ENCODE measurements around the gene SMO.
"Not testable (repeated sequence)": the region's sequence is repeated elsewhere in the genome, so short reads cannot be mapped to it uniquely, and the experiment has no call there.

SMO gene

DNA sequence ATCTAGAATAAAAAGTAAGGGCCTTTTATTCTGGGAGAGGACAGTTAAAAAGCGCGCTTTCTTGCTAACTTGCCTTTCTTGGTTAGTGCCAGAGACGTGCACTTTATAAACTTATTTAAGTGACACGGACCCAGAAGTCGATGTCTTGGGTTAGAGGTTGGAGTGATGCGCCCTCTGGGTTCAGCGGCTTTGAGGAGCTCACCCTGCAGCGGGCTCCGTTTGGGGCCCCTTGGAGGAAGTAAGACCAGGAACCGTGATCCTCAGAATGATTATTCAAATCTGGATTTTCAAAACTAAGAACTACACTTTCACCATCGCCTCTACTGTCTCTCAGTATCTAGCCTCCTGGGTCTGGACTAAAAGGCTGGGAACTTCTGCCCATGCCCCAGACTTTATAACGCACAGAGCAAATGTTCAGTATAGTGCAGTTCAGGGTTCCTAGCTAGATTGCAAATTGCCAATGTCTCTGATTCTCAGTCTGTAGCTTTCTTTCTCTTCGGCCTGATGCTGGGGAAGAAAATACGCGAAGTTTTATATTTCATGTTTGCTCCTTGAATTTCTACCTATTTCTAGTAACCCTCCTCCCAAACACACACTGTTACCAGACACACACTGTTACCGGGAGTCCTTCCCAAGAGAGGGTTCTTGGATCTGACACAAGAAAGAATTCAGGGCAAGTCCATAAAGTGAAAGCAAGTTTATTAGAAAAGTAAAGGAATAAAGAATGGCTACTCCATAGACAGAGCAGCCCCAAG is 18.6 kb upstream of the SMO start:
- DNase-seq (ENCODE audit: low read depth in 2 of 2), result no peak

DNA sequence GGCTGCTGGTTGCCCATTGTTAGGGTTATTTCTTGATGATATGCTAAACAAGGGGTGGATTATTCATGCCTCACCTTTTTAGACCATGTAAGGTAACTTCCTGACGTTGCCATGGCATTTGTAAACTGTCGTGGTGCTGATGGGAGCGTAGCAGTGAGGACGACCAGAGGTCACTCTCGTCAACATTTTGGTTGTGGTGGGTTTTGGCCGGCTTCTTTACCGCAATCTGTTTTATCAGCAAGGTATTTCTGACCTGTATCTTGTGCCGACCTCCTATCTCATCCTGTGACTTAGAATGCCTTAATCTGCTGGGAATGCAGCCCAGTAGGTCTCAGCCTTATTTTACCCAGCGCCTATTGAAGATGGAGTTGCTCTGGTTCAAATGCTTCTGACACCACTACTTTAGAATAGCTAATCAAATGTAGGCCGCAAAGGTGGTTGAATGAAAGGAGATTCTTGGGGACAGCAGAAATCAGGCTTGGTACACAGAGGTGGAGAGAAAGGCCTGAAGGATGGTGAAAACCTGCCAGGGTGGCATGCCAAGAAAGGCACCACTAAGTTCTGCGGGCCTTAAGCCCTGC is 17.9 kb upstream of the SMO start:
- DNase-seq (ENCODE audit: low read depth in 2 of 2), result no peak

DNA sequence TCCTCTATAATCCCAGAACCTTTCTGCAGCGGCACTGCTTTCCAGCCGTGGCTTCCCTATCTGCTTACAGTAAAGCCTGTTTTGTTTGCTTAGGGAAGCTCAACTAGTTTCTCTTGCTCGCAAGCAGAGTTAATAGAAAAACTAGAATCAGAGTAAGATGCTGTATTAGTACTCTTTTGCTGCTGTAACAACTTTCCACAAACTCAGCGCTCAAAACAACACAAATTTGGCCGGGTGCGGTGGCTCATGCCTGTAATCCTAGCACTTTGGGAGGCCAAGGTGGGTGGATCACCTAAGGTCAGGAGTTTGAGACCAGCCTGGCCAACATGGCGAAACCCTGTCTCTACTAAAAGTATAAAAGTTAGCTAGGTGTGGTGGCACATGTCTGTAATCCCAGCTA is 14.6 kb upstream of the SMO start:
- not testable (repeated sequence) for DNase-seq (ENCODE audit: low read depth in 2 of 2)

DNA sequence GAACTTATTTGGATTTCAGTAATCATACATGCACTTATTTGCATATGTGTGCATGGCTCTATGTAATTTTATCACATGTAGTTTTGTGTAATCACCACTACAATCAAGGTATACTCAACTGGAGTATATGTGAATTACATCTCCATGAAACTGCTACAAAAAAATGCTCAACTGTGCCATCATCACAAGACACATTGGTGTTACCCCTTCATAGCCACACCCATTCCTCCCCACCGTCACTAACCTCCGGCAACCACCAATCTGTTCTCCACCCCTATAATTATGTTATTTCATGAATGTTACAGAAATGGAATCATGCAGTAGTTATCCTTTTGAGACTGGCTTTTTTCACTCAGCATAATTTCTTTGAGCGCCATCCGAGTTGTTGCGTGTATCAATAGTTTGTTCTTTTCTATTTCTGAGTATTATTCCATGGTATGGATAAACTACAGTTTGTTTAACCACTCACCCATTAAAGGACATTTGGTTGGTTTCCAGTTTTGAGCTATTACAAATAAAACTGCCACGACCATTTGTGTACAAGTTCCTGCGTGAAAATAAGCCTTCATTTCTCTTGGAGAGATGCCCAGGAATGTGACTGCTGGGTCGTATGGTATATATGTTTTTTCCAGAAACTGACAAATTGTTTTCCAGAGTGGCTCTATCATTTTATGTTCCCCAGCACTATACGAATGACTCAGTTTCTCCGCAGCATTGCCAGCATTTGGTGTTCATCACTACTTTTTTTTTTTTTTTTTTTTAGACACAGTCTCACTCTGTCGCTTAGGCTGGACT is 11.3 kb upstream of the SMO start:
- no peak for DNase-seq (ENCODE audit: low read depth in 2 of 2)

DNA sequence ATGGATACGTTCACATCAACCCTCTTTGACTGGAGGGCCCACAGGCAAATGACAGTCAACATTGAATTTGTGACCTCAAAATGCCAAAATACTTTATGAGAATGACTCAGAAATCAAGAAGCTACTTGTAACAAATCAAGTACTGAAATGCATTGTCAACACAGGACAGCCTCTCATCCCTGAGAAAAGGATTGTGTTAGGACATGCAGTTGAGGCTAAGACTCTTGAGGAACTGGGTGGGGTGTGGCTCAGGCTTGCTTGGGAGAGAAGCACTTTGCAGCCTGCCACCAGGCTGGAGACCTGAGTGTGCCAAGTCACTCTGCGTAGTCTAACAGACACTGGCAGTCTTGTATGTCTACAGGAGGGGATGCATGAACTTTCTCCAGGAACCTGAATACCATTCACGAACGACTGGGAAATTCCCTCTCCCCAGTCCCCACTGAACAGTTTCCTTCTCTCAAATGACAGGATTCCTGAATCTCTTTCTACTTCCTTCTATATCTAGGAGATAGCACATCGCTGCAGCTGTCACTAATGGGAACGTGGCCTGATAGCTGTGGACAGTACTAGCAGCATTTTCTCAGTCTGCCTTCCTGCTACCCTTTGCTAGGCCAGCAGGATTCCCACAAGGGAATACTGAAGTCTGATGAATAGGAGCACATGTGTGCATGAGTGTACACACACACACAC is 3.3 kb upstream of the SMO start:
- no peak for DNase-seq (ENCODE audit: low read depth in 2 of 2)

DNA sequence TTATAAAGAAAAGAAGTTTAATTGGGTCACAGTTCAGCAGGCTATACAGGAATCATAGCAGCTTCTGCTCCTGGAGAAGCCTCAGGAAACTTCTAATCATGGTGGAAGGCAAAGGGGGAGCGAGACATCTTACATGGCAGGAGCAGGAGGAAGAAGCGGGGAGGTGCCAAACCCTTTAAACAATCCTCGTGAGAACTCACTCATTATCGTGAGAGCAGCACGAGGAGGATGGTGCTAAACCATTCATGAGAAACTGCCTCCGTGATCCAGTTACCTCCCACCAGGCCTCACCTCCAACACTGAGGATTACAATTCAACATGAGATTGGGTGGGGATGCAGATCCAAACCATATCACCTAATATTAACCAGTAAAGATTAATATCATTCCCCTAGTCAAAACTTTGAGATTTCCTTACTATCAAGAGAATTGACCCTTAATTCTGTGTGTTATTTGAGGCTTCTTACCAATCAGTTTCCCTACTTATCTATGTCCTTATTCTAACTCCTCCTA is 1.6 kb upstream of the SMO start:
- DNase-seq (ENCODE audit: low read depth in 2 of 2), result no peak

DNA sequence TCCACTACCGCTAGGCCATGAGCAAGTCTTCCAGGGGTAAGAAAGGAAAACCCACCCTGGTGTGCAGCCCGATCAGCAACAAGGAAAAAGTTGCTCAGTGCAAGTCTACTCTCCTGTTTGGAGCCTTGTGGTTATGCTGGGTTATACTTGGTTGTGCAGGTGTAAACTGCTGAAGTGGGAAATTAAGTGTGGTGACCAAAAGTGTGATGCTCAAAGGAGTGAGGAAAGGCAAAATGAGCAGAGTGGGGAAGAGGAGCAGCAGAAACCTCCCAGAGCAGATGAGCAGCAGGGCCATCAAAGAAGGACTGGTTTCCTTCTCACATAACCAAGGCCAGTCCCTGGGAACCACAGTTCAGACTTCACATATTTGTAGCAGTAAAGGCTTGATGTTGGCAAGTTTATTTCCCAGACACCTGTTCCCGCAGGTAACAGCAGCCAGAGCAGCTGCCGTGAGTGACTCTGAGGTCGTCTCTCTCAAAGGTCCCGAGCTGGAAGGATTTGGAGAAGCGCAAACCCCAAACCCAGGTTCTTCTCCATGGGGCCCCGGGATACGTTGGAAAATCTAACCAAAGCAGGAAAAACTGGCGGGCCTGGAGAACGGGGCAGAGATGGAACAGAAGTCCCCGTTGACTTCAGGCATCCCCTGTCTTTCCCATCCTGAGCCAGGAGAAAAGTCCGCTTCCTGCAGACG is 607 bp upstream of the SMO start:
- DNase-seq (ENCODE audit: low read depth in 2 of 2), result no peak

DNA sequence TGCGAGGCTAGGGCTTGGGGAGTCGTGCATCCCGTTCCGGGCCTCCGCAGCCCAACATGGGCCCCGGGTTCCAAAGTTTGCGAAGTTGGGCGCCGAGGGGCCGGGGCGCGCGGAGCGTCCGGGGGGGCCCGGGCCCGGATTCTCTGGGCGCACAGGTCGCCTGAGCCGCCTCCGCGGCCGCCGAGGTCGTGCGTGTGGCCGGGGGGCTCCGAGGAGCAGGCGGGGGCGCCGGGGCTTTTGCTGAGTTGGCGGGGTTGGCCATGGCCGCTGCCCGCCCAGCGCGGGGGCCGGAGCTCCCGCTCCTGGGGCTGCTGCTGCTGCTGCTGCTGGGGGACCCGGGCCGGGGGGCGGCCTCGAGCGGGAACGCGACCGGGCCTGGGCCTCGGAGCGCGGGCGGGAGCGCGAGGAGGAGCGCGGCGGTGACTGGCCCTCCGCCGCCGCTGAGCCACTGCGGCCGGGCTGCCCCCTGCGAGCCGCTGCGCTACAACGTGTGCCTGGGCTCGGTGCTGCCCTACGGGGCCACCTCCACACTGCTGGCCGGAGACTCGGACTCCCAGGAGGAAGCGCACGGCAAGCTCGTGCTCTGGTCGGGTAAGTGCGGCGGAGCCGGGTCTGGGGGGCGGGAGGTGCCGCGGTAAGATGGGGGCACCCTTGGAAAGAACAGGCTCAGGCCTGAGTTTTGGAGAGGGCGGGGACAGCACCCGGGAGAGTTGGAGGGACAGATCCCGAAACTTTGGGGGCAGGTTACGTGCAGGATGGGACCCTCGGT is 643 bp downstream of the SMO start:
- DNase-seq (ENCODE audit: low read depth in 2 of 2), result no peak

DNA sequence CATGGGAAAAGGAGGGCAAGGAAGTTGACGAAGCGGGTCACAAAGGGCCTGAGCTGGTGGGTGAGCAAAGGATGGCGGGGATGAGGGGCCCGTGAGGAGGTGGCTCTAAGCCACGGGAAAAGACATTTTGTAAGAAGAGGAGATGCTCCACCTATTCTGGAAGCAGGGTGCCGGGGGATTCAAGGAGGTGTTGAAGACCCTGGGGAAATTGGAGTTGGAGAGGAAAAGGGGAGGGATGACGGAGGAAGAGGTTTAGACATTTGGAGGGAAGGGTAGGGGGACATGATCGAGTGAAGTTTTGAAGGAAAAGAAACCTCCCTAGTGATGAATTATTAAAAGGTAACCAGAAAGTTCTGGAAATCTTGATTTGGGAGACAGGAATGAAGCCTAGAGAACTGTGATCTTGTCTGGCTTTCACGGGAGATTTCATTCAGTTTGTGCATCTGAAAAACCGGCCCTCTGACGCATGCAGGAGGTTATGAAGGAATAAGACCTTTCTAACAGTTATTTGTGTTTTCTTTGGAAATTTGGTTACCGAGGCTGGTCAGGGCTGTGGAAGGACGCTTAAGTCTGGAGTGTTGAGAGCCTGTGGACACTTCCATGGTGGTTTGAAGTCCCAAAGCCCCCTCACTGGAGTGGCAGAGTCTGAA is 1.4 kb downstream of the SMO start:
- no peak for DNase-seq (ENCODE audit: low read depth in 2 of 2)

DNA sequence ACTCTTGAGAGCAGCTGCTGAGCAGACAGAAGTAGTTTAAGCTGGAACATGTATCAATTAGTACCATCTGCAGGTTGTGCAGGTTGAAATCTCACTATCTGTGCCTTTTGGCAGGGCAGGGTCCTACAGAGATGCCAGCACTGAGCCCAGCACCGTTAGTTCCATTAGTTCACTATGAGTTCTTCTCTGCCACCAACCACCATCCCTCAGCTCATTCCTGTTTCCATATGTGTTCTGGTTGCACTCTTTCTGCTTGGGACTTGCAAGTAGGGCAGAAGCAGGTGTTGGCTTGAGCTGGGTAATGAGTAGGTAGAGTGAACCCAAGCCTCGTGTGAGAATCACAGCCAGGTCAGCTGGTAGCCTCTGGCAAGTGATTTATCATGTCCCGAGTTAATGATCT is 2.8 kb downstream of the SMO start:
- no peak for DNase-seq (ENCODE audit: low read depth in 2 of 2)

DNA sequence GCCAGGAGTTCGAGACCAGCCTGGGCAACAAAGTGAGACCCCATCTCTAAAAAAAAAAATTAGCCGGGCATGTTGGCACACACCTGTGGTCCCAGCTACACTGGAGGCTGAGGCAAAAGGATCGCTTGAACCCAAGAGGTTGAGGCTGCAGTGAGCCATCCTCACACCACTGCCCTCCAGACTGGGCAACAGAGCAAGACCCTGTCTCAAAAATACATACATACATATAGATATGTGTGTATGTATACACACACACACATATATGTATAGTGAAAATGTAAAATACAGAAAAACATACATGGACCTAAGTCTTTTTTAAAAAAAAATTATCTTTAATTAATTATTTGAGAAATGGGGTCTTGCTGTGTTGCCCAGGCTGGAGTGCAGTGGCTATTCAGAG is 5.5 kb downstream of the SMO start:
- DNase-seq (ENCODE audit: low read depth in 2 of 2), result no peak

DNA sequence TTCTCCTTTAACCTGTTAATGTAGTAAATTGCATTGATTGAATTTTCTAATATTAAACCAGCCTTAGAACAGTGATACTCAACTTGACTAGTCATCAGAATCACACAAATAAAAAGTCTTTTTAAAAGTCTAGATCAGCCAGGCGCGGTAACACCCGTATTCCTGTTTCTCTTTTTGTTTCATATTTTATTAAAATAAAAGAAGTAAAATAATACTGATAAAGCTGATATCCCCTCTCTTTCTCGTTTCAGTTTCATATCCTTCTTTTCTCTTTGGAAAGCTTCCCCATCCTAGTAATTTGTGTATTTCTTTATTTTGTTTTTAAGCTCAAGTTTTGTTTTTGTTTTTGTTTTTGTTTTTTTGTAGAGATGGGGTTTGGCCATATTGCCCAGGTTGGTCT is 9.3 kb downstream of the SMO start:
- no peak for DNase-seq (ENCODE audit: low read depth in 2 of 2)

DNA sequence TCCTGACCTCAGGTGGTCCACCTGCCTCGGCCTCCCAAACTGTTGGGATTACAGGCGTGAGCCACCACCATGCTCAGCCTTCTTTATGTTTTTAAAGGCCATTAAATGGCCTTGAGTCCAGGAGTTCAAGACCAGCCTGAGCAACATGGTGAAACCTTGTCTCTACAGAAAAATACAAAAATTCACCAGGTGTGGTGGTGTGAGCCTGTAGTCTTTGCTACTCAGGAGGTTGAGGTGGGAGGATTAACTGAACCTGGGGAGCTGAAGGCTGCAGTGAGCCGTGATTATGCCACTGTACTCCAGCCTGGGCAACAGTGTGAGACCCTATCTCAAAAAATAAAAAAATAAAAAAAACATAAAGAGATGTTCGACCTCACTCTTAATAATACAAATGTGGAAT is 11.0 kb downstream of the SMO start:
- DNase-seq (ENCODE audit: low read depth in 2 of 2), result no peak

DNA sequence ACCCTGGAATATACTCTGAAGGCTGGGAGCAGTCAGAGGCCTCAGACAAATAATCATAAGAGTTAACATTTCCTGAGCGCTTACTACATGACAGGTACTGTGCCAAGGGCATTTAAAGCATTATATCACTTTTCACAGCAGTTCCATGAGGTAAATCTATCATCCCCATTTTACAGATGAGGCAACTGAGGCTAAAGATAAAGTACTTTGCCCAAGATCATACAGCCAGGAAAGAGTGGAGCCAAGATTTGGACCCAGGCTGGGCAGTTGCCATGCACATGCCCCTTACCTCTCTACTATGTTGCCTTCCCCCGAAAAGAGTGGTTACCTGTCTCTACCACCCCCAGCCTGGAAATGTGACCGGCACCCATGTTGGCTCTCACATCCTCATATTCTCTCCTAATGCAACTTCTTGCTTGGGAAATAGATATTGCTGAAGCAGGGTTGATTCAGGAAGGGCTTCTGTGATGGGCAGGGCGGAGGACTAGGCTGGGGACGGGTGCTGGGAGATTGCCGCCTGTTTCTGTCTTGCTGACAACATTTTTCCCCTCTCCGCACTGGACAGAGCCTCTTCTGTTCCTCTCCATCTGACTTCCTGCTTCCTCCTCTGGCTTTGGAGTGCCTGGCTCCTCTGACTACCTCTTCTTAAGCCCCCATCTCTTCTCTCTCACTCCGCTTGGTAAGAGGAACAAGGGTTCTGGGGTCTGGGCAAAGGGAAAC is 13.8 kb downstream of the SMO start:
- DNase-seq (ENCODE audit: low read depth in 2 of 2), result no peak

DNA sequence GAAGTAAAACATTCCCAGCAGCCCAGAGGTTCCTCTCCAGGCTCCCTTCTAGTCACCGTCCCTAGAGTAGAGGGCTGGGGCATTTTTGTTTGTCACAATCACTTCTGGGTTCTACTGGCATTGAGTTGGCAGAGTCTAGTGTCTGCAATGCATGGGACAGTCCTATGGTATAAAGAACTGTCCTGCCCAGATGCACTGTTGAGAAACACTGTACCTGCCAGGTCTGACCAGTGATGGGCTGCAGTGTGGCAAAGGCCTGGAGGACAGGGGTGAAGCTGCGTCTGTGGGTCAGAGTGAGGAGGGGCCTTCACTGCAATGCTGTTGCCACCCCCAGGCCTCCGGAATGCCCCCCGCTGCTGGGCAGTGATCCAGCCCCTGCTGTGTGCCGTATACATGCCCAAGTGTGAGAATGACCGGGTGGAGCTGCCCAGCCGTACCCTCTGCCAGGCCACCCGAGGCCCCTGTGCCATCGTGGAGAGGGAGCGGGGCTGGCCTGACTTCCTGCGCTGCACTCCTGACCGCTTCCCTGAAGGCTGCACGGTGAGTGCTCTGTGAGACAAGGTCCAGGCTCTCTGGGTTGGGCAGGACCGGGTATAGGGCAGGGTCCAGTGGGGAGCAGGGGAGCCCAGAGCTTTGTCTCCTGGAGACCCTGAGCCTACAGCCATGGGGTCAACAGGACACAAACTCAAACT is 14.8 kb downstream of the SMO start:
- DNase-seq (ENCODE audit: low read depth in 2 of 2), result no peak

DNA sequence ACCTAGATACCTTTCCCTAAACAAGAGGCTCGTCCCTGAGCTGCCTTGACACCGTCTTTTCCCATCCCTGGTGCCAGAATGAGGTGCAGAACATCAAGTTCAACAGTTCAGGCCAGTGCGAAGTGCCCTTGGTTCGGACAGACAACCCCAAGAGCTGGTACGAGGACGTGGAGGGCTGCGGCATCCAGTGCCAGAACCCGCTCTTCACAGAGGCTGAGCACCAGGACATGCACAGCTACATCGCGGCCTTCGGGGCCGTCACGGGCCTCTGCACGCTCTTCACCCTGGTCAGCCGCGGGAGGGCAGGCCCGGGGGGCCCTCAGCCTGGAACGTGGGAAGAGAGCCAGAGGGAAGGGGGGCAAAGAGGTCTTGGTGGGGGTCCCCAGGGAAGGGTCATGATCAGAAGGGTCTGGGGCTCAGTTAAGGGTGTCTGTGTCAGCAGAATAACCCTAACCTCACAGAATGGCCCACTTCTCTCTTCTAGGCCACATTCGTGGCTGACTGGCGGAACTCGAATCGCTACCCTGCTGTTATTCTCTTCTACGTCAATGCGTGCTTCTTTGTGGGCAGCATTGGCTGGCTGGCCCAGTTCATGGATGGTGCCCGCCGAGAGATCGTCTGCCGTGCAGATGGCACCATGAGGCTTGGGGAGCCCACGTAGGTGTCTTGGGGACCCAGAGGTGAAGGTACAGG is 16.8 kb downstream of the SMO start:
- DNase-seq (ENCODE audit: low read depth in 2 of 2), result no peak

DNA sequence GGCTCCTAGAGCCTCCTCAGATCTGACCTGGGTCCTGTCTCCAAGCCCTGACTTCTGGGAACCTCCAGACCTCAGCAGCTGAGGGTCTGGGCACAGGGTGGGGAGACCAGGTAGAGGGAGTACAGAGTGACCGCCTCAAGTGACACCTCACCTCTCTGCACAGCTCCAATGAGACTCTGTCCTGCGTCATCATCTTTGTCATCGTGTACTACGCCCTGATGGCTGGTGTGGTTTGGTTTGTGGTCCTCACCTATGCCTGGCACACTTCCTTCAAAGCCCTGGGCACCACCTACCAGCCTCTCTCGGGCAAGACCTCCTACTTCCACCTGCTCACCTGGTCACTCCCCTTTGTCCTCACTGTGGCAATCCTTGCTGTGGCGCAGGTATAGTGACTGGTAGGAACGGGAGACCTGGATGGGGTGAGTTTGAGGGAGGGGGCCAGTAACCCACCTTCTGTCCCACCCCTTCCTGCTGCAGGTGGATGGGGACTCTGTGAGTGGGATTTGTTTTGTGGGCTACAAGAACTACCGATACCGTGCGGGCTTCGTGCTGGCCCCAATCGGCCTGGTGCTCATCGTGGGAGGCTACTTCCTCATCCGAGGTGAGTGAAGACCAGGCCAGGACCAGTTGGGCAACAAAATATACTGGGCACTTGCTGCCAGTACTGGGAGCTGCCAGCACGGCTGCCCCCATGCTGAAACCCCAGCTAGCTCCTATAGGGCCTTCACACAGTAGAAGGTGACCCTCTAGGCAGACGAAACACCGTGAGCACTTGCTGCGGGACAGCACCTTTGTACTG is 17.8 kb downstream of the SMO start:
- no peak for DNase-seq (ENCODE audit: low read depth in 2 of 2)

DNA sequence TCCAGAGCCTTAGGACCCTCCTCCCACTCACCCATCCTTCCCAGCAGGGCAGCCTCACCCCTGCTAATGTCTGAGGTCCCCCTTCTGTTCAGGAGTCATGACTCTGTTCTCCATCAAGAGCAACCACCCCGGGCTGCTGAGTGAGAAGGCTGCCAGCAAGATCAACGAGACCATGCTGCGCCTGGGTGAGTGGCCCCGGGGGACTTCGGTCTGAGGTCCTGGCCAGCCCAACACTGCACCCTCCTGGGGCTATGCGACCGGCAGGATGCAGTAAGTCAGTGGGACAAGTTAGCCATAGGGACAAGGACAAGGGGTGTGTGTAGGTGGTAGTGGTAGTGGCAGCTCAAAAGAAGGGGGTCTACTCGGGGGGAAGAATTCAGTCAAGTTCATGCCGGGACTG is 20.2 kb downstream of the SMO start:
- DNase-seq (ENCODE audit: low read depth in 2 of 2), result no peak

Data from stimulated activated CD8-positive, alpha-beta memory T cell treated with anti-CD3 and anti-CD28 coated beads, Interleukin-7, amount 100 ng/mL, for 4 hours (primary cell).